C4-2B (cell line): ENCODE measurements around the gene CCDC194.

Experiments used
- H3K27ac ChIP-seq: fragments of 450-650 bp; 2 replicates; pipeline ENCODE4 v1.5.1; 2017
- ZFX ChIP-seq: fragments of 450-650 bp; IDR thresholded peaks from 2 replicates; pipeline ENCODE4 v1.6.1; 2017
- TF ChIP-seq, protein P1 (sequence below): fragments of 450-650 bp; conservative IDR thresholded peaks from 2 replicates; pipeline ENCODE4 v1.5.1; 2017; ENCODE audit warnings: mild to moderate bottlenecking

The CCDC194 gene

DNA sequence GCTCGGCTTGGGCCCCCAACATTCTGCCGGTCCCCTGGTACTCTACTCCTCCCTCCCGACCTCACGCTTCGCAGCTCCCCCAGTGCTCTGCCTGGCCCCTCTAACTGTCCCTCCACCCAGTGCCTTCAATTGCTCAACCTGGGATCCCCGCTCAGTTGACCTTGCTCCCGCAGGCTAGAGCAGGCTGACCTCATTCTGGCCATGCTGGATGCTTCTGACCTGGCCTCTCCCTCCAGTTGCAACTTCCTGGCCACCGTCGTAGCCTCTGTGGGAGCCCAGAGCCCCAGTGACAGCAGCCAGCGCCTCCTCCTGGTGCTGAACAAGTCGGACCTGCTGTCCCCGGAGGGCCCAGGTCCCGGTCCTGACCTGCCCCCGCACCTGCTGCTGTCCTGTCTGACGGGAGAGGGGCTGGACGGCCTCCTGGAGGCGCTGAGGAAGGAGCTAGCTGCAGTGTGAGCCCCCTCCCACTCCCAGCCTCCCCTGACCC is 53.1 kb downstream of the CCDC194 start:
- no peak overlapping the region for H3K27ac ChIP-seq

More for the DNA sequence above, 53.1 kb downstream of the CCDC194 start:
- no peak for TF ChIP-seq ZFX
- TF ChIP-seq, protein P1, sequence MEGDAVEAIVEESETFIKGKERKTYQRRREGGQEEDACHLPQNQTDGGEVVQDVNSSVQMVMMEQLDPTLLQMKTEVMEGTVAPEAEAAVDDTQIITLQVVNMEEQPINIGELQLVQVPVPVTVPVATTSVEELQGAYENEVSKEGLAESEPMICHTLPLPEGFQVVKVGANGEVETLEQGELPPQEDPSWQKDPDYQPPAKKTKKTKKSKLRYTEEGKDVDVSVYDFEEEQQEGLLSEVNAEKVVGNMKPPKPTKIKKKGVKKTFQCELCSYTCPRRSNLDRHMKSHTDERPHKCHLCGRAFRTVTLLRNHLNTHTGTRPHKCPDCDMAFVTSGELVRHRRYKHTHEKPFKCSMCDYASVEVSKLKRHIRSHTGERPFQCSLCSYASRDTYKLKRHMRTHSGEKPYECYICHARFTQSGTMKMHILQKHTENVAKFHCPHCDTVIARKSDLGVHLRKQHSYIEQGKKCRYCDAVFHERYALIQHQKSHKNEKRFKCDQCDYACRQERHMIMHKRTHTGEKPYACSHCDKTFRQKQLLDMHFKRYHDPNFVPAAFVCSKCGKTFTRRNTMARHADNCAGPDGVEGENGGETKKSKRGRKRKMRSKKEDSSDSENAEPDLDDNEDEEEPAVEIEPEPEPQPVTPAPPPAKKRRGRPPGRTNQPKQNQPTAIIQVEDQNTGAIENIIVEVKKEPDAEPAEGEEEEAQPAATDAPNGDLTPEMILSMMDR = no peak
